GM12878 (cell line): ENCODE results near the gene IL18RAP. TPM values are rescaled to one million over a fixed set of nuclear protein-coding genes. Genes with fewer than 3 reads are reported as not detected.

ENCODE experiments used
- ATAC-seq: fragments of 200-7000 bp; cut with Tn5 transposase; 3 replicates; pipeline ENCODE4 v1.9.1; 2020; ENCODE audit warnings: mild to moderate bottlenecking, moderate library complexity
- BruUV-seq: library from RNA; stranded (reverse); fragments of 400-500 nt; replicated peaks from 2 replicates; lab custom pipeline; 2021; lab: Mats Ljungman, UMichigan
- CTCF ChIA-PET: fragments of 300-600 bp; sonication (Branson Sonifier 250); formaldehyde crosslinking; extraction: SDS; loops from one replicate; lab custom pipeline; 2021; ENCODE audit warnings: inconsistent platforms; lab: Yijun Ruan, JAX
- POLR2A ChIA-PET: fragments of 350-600 bp; formaldehyde crosslinking; extraction: SDS; loops from one replicate; lab custom pipeline; 2021; ENCODE audit warnings: inconsistent platforms; lab: Charles Lee
- RAD21 ChIA-PET: fragments of 300-600 bp; sonication (Branson Sonifier 250); formaldehyde crosslinking; loops from one replicate; lab custom pipeline; 2023; ENCODE audit warnings: antibody characterized with exemption; ENCODE audit not compliant: unreplicated experiment; lab: Charles Lee
- SMC1A ChIA-PET: fragments of 300-600 bp; sonication (Branson Sonifier 250); formaldehyde crosslinking; loops from one replicate; lab custom pipeline; 2023; ENCODE audit not compliant: unreplicated experiment, uncharacterized antibody; lab: Charles Lee
- DNase-seq: peaks from one replicate; pipeline ENCODE4 v3.0.0-alpha.2; 2011; ENCODE audit warnings: low read depth, low spot score
- FAIRE-seq: peaks from 3 replicates; lab custom pipeline; 2011; peaks lifted over from hg19 to GRCh38; lab: Jason Lieb, UNC
- H2AFZ ChIP-seq: 2 replicates; pipeline ENCODE4 v1.6.0; 2011; ENCODE audit warnings: low read depth, low read length, control low read depth; ENCODE audit not compliant: control insufficient read depth
- H3K27ac ChIP-seq: 2 replicates; pipeline ENCODE4 v1.5.1; 2011; ENCODE audit warnings: control low read depth; ENCODE audit not compliant: control insufficient read depth, insufficient read depth
- H3K27me3 ChIP-seq, 2 experiments: replicated peaks in 1 of 2; 2 replicates each; pipeline versions ENCODE4 v1.6.0 to v1.6.1; 2011; ENCODE audit warnings: low read length in 1 of 2; ENCODE audit not compliant: control insufficient read depth in 2 of 2, insufficient read depth in 2 of 2
- H3K36me3 ChIP-seq, 2 experiments: 2 replicates each; pipeline ENCODE4 v1.5.1; 2011; ENCODE audit warnings: low read length in 1 of 2; ENCODE audit not compliant: control insufficient read depth in 2 of 2, insufficient read depth in 2 of 2
- H3K4me1 ChIP-seq: 2 replicates; pipeline ENCODE4 v1.6.1; 2011; ENCODE audit warnings: mild to moderate bottlenecking, low read length, moderate library complexity, mixed read lengths; ENCODE audit not compliant: control insufficient read depth, insufficient read depth
- H3K4me2 ChIP-seq: 2 replicates; pipeline ENCODE4 v1.6.0; 2011; ENCODE audit warnings: control low read depth; ENCODE audit not compliant: control insufficient read depth, insufficient read depth
- H3K4me3 ChIP-seq: fragments of 200-600 bp; sonication (generic); 2 replicates; pipeline ENCODE4 v1.5.1; 2016
- H3K79me2 ChIP-seq: 2 replicates; pipeline ENCODE4 v1.6.0; 2011; ENCODE audit warnings: low read length; ENCODE audit not compliant: control insufficient read depth, insufficient read depth
- H3K9ac ChIP-seq: 2 replicates; pipeline ENCODE4 v1.8.0; 2011; ENCODE audit warnings: low read length, control low read depth, mixed read lengths; ENCODE audit not compliant: control insufficient read depth, insufficient read depth
- H3K9me3 ChIP-seq: replicated peaks from 3 replicates; pipeline ENCODE4 v1.5.1; 2011; ENCODE audit warnings: mild to moderate bottlenecking, low read length; ENCODE audit not compliant: control insufficient read depth, insufficient read depth
- H4K20me1 ChIP-seq: 2 replicates; pipeline ENCODE4 v1.6.0; 2011; ENCODE audit not compliant: control insufficient read depth, insufficient read depth
- CHD1 ChIP-seq: IDR thresholded peaks from 2 replicates; pipeline ENCODE4 v1.6.1; 2012; ENCODE audit warnings: low read depth, low read length, improper control_type of control experiment
- E2F8 ChIP-seq: fragments of 450-650 bp; IDR thresholded peaks from 2 replicates; pipeline ENCODE4 v1.6.1; 2018; ENCODE audit warnings: mild to moderate bottlenecking, low read depth, moderate library complexity; ENCODE audit not compliant: partially characterized antibody
- EED ChIP-seq: sonication (generic); IDR thresholded peaks from 2 replicates; pipeline ENCODE4 v1.6.1; 2016; ENCODE audit warnings: antibody characterized with exemption, low read depth
- IRF3 ChIP-seq: fragments of 450-650 bp; IDR thresholded peaks from 2 replicates; pipeline ENCODE4 v1.6.1; 2014; ENCODE audit warnings: mild to moderate bottlenecking
- POLR2AphosphoS2 ChIP-seq: IDR thresholded peaks from 2 replicates; pipeline ENCODE4 v1.6.1; 2011; ENCODE audit warnings: low read depth, mild to moderate bottlenecking, low read length, improper control_type of control experiment, moderate library complexity
- SMAD5 ChIP-seq: IDR thresholded peaks from 2 replicates; pipeline ENCODE4 v1.6.1; 2016; ENCODE audit warnings: antibody characterized with exemption, low read depth
- TCF12 ChIP-seq: IDR thresholded peaks from 2 replicates; pipeline ENCODE4 v1.6.1; 2011; ENCODE audit warnings: low read depth, mild to moderate bottlenecking, low read length
- ZBTB4 ChIP-seq: fragments of 450-650 bp; formaldehyde crosslinking; IDR thresholded peaks from 2 replicates; pipeline ENCODE4 v1.4.0; 2022; ENCODE audit warnings: mild to moderate bottlenecking, moderate library complexity
- WGBS: methylation state at CpG from one replicate; pipeline ENCODE4 v1.1.6; 2016; ENCODE audit warnings: low lambda C conversion rate; ENCODE audit not compliant: insufficient replicate concordance, insufficient coverage; ENCODE audit errors: missing lambda C conversion rate; 5-methylcytosine and 5-hydroxymethylcytosine counted together
- in situ Hi-C: fragments of 300-500 bp; cut with MboI; formaldehyde crosslinking; loops from 9 replicates; pipeline ENCODE4 v1.14.3; 2018; ENCODE audit warnings: mixed read lengths
- intact Hi-C: fragments of 100-400 bp; cut with micrococcal nuclease; formaldehyde crosslinking; loops from one replicate; pipeline ENCODE4 v1.14.2; 2022; ENCODE audit not compliant: unreplicated experiment
- polyA plus RNA-seq, 11 experiments: library from polyadenylated mRNA; depleted of rRNA in 4 of 11; unstranded in 6 of 11; stranded (reverse) in 5 of 11; fragments of >200 nt; fragmentation: Nextera tagmentation in 4 of 11; fragmentation: Illumina TruSeq in 1 of 11; extraction: Ambion mirVana in 4 of 11; extraction: Trizol in 1 of 11; gene quantifications; 1 replicate in 1 of 11; 2 replicates in 10 of 11; pipeline versions ENCODE4 v1.2.1 to v1.2.3, GENCODE V29; 2011 to 2016; ENCODE audit warnings: inconsistent platforms in 2 of 11, missing spikeins in 2 of 11, low read depth in 1 of 11
- total RNA-seq, 4 experiments: library from RNA; depleted of rRNA in 3 of 4; stranded (reverse); fragments of >200 nt in 3 of 4; fragmentation: Illumina TruSeq in 1 of 4; extraction: Trizol in 1 of 4; gene quantifications; 2 replicates each; pipeline versions ENCODE4 v1.2.1 to v1.2.3, GENCODE V29; 2013 to 2021
- TF ChIP-seq, protein P1 (sequence below): fragments of 450-650 bp; conservative IDR thresholded peaks from 2 replicates; pipeline ENCODE4 v1.6.1; 2017; ENCODE audit warnings: mild to moderate bottlenecking, moderate library complexity

IL18RAP gene
- total and polyA plus RNA-seq, 10 of the 15 experiments (the other 5 are each of a cell fraction or from before 2014, with no cell fraction given), result 0.37 to 1.6 (median 0.75) TPM; not detected in 1

DNA sequence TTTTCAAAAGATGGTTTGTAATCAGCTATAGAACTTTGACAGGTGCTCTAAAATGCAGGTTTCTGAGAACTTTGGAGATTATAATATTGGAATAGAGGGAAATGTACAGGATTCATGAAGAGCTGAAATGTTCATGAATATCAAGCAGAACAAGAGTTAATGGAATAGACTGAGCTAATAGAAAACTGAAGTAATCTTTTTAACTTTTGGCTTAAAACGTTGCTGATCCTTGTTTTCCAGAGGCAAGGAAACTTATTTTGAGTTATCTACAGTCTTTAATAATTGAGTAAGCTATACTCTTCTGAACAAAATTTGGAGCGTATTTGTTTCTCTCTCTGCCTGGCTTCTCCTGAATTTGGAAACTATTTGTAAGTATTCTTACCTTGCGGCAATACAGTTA lies 10.8 kb upstream of the IL18RAP start (continued):
- TF ChIP-seq IRF3 (no peak), SMAD5 (no peak)
- TF ChIP-seq, protein P1, sequence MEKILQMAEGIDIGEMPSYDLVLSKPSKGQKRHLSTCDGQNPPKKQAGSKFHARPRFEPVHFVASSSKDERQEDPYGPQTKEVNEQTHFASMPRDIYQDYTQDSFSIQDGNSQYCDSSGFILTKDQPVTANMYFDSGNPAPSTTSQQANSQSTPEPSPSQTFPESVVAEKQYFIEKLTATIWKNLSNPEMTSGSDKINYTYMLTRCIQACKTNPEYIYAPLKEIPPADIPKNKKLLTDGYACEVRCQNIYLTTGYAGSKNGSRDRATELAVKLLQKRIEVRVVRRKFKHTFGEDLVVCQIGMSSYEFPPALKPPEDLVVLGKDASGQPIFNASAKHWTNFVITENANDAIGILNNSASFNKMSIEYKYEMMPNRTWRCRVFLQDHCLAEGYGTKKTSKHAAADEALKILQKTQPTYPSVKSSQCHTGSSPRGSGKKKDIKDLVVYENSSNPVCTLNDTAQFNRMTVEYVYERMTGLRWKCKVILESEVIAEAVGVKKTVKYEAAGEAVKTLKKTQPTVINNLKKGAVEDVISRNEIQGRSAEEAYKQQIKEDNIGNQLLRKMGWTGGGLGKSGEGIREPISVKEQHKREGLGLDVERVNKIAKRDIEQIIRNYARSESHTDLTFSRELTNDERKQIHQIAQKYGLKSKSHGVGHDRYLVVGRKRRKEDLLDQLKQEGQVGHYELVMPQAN, result no peak
- TF ChIP-seq, all 136 proteins: peak for 0

DNA sequence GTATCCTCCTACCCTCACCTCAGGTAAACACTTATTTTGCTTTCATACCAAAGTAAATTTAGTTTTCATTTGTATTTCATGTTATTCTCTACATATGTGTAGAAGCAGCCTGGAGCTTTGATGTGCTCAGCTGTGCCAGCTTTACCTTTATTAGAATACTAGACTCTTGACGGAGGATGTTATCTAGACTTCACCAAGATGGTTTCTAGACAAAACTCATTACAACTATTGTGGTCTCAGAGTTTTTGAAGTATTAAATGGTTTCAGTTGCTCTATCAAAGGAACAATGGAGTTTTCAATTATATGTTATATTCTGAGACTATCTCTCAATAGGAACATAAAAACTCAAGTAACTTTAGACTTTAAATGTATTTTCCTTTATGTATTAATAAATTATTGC lies 5.0 kb upstream of the IL18RAP start:
- DNase-seq (no peak), ATAC-seq (peak; percentile 83), FAIRE-seq (no peak)
- H3K9ac ChIP-seq, result no peak overlapping the region
- ChIA-PET POLR2A (no interaction called here), CTCF (interaction anchor here (0.8 to 2.2 kb wide), 5 partner anchors 13 to 412 kb away, joined by 3 to 7 read pairs (median 4); no protein-coding TSS in a partner anchor), SMC1A (interaction anchor here (0.7 to 3.1 kb wide), 4 partner anchors 11 to 60 kb away, joined by 3 to 19 read pairs (median 4); no protein-coding TSS in a partner anchor), RAD21 (no interaction called here)
- TF ChIP-seq POLR2AphosphoS2, result no peak
- TF ChIP-seq ZBTB4 (CRISPR knock-in tag), result no peak
- no peak for TF ChIP-seq CHD1
- no peak for TF ChIP-seq TCF12
- no peak for TF ChIP-seq E2F8
- no peak for TF ChIP-seq EED
- intact Hi-C loops, result loop anchor here (2.0 kb wide), 1 partner anchor 17 kb away; no protein-coding TSS in a partner anchor
- H3K4me2 ChIP-seq, result peak overlapping the region; percentile 20
- peaks cover 2% of the 10 kb centered on the region; the same call in 1 of the 3 replicates for H3K9me3 ChIP-seq
- no peaks in the 10 kb centered on the region for H3K79me2 ChIP-seq
- no peaks in the 10 kb centered on the region for H4K20me1 ChIP-seq
- BruUV-seq, result no TSS peak
- WGBS, result 44% methylated on average over 1 of the region's 1 CpG
- H3K27ac ChIP-seq, result peak overlapping the region; percentile 1; the same call in 1 of the 2 replicates
- no peak overlapping the region for H2AFZ ChIP-seq
- peaks cover 16% of the 10 kb centered on the region; the same call in 1 of the 2 replicates for H3K4me1 ChIP-seq
- H3K27me3 ChIP-seq, result no peaks in the 10 kb centered on the region
- H3K4me3 ChIP-seq, result 0 out of 2 replicates have a peak overlapping the region, but pooled peaks have one; percentile 19
- in situ Hi-C loops, result no loop called here
- no peaks in the 10 kb centered on the region for H3K36me3 ChIP-seq
